ENCODE data around the gene VPS13A. TPM values are rescaled to one million over a fixed set of nuclear protein-coding genes. Genes with fewer than 3 reads are reported as not detected.
"Not testable (repeated sequence)": the region's sequence is repeated elsewhere in the genome, so short reads cannot be mapped to it uniquely, and the experiment has no call there.

VPS13A gene
- total and polyA plus RNA-seq, 10 of the 15 experiments (the other 5 are each of a cell fraction or from before 2014, with no cell fraction given): 10.0 to 35.2 (median 21.1) TPM

GRCh38 chr9:77402286-77402685 is 225.0 kb downstream of the VPS13A start (continued):
- TF ChIP-seq, protein P1, sequence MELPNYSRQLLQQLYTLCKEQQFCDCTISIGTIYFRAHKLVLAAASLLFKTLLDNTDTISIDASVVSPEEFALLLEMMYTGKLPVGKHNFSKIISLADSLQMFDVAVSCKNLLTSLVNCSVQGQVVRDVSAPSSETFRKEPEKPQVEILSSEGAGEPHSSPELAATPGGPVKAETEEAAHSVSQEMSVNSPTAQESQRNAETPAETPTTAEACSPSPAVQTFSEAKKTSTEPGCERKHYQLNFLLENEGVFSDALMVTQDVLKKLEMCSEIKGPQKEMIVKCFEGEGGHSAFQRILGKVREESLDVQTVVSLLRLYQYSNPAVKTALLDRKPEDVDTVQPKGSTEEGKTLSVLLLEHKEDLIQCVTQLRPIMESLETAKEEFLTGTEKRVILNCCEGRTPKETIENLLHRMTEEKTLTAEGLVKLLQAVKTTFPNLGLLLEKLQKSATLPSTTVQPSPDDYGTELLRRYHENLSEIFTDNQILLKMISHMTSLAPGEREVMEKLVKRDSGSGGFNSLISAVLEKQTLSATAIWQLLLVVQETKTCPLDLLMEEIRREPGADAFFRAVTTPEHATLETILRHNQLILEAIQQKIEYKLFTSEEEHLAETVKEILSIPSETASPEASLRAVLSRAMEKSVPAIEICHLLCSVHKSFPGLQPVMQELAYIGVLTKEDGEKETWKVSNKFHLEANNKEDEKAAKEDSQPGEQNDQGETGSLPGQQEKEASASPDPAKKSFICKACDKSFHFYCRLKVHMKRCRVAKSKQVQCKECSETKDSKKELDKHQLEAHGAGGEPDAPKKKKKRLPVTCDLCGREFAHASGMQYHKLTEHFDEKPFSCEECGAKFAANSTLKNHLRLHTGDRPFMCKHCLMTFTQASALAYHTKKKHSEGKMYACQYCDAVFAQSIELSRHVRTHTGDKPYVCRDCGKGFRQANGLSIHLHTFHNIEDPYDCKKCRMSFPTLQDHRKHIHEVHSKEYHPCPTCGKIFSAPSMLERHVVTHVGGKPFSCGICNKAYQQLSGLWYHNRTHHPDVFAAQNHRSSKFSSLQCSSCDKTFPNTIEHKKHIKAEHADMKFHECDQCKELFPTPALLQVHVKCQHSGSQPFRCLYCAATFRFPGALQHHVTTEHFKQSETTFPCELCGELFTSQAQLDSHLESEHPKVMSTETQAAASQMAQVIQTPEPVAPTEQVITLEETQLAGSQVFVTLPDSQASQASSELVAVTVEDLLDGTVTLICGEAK (IDR thresholded peaks at IDR 0.05; ENCODE audit: borderline replicate concordance): no peak
- TF ChIP-seq NR2C2 (IDR thresholded peaks at IDR 0.05; ENCODE audit: borderline replicate concordance, control insufficient read depth, insufficient read length, low read depth) (no peak), NKRF (conservative IDR thresholded peaks at IDR 0.05) (no peak)

DNA sequence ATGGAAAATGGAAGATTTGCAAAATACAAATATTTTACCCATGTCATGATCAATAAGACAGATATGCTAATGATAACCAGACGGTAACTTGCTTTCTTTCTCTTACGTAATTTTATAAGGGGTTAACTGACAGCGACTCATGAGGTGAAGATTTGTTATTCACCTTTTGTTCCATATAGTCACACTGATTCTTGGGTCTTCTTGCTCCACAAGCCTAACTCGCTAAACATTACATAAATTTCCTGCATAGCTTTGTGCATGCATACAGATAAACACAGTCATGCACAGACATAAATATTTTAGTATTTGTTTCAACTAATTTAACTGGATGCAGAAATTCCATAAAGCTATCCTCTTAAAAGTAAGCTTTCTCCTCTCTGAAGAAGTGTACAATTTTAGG is 225.9 kb downstream of the VPS13A start:
- H3K27ac ChIP-seq (ENCODE audit: control insufficient read depth, insufficient read depth): no peak overlapping the region
- CTCF ChIA-PET: no interaction called here
- POLR2A ChIA-PET: no interaction called here
- H2AFZ ChIP-seq (ENCODE audit: control insufficient read depth, low read depth, low read length): no peak overlapping the region
- BruUV-seq (replicated peaks): no TSS peak
- no peaks in the 10 kb centered on the region for H3K4me1 ChIP-seq (ENCODE audit: control insufficient read depth, insufficient read depth, low read length)
- TF ChIP-seq FOXM1 (IDR thresholded peaks at IDR 0.05; ENCODE audit: low read depth, low read length): no peak
- TF ChIP-seq WRNIP1 (IDR thresholded peaks at IDR 0.05; ENCODE audit: borderline replicate concordance, low read depth, low read length): no peak
- H3K9me3 ChIP-seq (replicated peaks; ENCODE audit: control insufficient read depth, insufficient read depth, low read length): no peaks in the 10 kb centered on the region; the same call in 2 of the 3 replicates
- 75% methylated on average over 4 of the region's 4 CpGs for WGBS (ENCODE audit: insufficient coverage, insufficient replicate concordance, low lambda C conversion rate, missing lambda C conversion rate)
- no peak overlapping the region for H3K4me2 ChIP-seq (ENCODE audit: control insufficient read depth, insufficient read depth)
- ATAC-seq: no peak
- H3K27me3 ChIP-seq (replicated peaks in 1 of 2; ENCODE audit: control insufficient read depth in 2 of 2, insufficient read depth in 2 of 2, low read length in 1 of 2): no peaks in the 10 kb centered on the region
- FAIRE-seq: no peak
- no peaks in the 10 kb centered on the region for H4K20me1 ChIP-seq (ENCODE audit: control insufficient read depth, insufficient read depth)
- RAD21 ChIA-PET (ENCODE audit: unreplicated experiment): no interaction called here
- intact Hi-C loops (cut with micrococcal nuclease; ENCODE audit: unreplicated experiment): no loop called here
- no peak overlapping the region for H3K9ac ChIP-seq (ENCODE audit: control insufficient read depth, insufficient read depth, low read length)
- SMC1A ChIA-PET (ENCODE audit: uncharacterized antibody, unreplicated experiment): interaction anchor here (0.7 kb wide), 1 partner anchor 14 kb away, joined by 3 read pairs; no protein-coding TSS in a partner anchor
- in situ Hi-C loops (cut with MboI): no loop called here
- H3K79me2 ChIP-seq (ENCODE audit: control insufficient read depth, insufficient read depth, low read length): no peaks in the 10 kb centered on the region
- H3K4me3 ChIP-seq: no peak overlapping the region
- DNase-seq (ENCODE audit: low read depth, low spot score): no peak
- no peaks in the 10 kb centered on the region; a peak in 1 of 4 replicates for H3K36me3 ChIP-seq (ENCODE audit: control insufficient read depth in 2 of 2, insufficient read depth in 2 of 2, low read length in 1 of 2)

DNA sequence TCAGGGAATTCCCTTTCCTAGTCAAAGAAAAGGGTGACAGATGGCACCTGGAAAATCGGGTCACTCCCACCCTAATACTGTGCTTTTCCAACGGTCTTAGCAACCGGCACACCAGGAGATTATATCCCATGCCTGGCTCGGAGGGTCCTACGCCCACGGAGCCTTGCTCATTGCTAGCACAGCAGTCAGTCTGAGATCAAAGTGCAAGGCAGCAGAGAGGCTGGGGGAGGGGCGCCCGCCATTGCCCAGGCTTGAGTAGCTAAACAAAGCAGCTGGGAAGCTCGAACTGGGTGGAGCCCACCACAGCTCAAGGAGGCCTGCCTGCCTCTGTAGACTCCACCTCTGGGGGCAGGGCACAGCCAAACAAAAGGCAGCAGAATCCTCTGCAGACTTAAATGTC is 231.2 kb downstream of the VPS13A start:
- CTCF ChIA-PET; H4K20me1 ChIP-seq (ENCODE audit: control insufficient read depth, insufficient read depth); H3K36me3 ChIP-seq (ENCODE audit: control insufficient read depth in 2 of 2, insufficient read depth in 2 of 2, low read length in 1 of 2); POLR2A ChIA-PET; H3K79me2 ChIP-seq (ENCODE audit: control insufficient read depth, insufficient read depth, low read length); H2AFZ ChIP-seq (ENCODE audit: control insufficient read depth, low read depth, low read length); ATAC-seq; DNase-seq (ENCODE audit: low read depth, low spot score); H3K27ac ChIP-seq (ENCODE audit: control insufficient read depth, insufficient read depth); H3K9me3 ChIP-seq (replicated peaks; ENCODE audit: control insufficient read depth, insufficient read depth, low read length); H3K4me1 ChIP-seq (ENCODE audit: control insufficient read depth, insufficient read depth, low read length); BruUV-seq (replicated peaks); SMC1A ChIA-PET (ENCODE audit: uncharacterized antibody, unreplicated experiment); RAD21 ChIA-PET (ENCODE audit: unreplicated experiment); FAIRE-seq; intact Hi-C loops (cut with micrococcal nuclease; ENCODE audit: unreplicated experiment); H3K27me3 ChIP-seq (replicated peaks in 1 of 2; ENCODE audit: control insufficient read depth in 2 of 2, insufficient read depth in 2 of 2, low read length in 1 of 2); H3K4me3 ChIP-seq; H3K4me2 ChIP-seq (ENCODE audit: control insufficient read depth, insufficient read depth); in situ Hi-C loops (cut with MboI); H3K9ac ChIP-seq (ENCODE audit: control insufficient read depth, insufficient read depth, low read length): not testable (repeated sequence)
- 95% methylated on average over 9 of the region's 9 CpGs for WGBS (ENCODE audit: insufficient coverage, insufficient replicate concordance, low lambda C conversion rate, missing lambda C conversion rate)
